Smooth muscle cell (in vitro differentiated cells): Measurements from ENCODE around the gene AUTS2. TPM values are rescaled to one million over a fixed set of nuclear protein-coding genes. Genes with fewer than 3 reads are reported as not detected.

Experiments
- DNase-seq: peaks from one replicate; lab custom pipeline; 2025; ENCODE audit not compliant: unreplicated experiment; lab: John Stamatoyannopoulos, UW
- H2AFZ ChIP-seq: fragments of 200-600 bp; sonication (generic); 2 replicates; pipeline ENCODE4 v1.6.0; 2016; ENCODE audit warnings: antibody characterized with exemption, low read depth, mild to moderate bottlenecking
- H3F3A ChIP-seq: fragments of 200-600 bp; sonication (generic); 2 replicates; pipeline ENCODE4 v1.6.0; 2017; ENCODE audit warnings: antibody characterized with exemption, low read depth
- H3K27ac ChIP-seq: fragments of 200-600 bp; sonication (generic); 2 replicates; pipeline ENCODE4 v1.5.1; 2016; ENCODE audit warnings: low read depth, mild to moderate bottlenecking
- H3K27me3 ChIP-seq: fragments of 200-600 bp; sonication (generic); 2 replicates; pipeline ENCODE4 v1.6.1; 2016; ENCODE audit warnings: low read depth, mild to moderate bottlenecking
- H3K36me3 ChIP-seq: fragments of 200-600 bp; sonication (generic); 2 replicates; pipeline ENCODE4 v1.5.1; 2016; ENCODE audit warnings: low read depth
- H3K4me1 ChIP-seq: fragments of 200-600 bp; sonication (generic); 2 replicates; pipeline ENCODE4 v1.5.1; 2016; ENCODE audit warnings: low read depth
- H3K4me2 ChIP-seq: fragments of 200-600 bp; sonication (generic); 2 replicates; pipeline ENCODE4 v1.6.0; 2016; ENCODE audit warnings: mild to moderate bottlenecking
- H3K4me3 ChIP-seq: fragments of 200-600 bp; sonication (generic); 2 replicates; pipeline ENCODE4 v1.5.1; 2016; ENCODE audit warnings: mild to moderate bottlenecking
- H3K79me2 ChIP-seq: fragments of 200-600 bp; sonication (generic); 2 replicates; pipeline ENCODE4 v1.6.0; 2016; ENCODE audit warnings: low read depth, mild to moderate bottlenecking
- H3K9ac ChIP-seq: fragments of 200-600 bp; sonication (generic); 2 replicates; pipeline ENCODE4 v1.6.0; 2016; ENCODE audit warnings: low read depth
- H3K9me3 ChIP-seq: fragments of 200-600 bp; sonication (generic); replicated peaks from 2 replicates; pipeline ENCODE4 v1.5.1; 2016; ENCODE audit warnings: low read depth
- H4K20me1 ChIP-seq: fragments of 200-600 bp; sonication (generic); 2 replicates; pipeline ENCODE4 v1.6.0; 2016; ENCODE audit warnings: low read depth
- CTCF ChIP-seq: fragments of 200-600 bp; sonication (generic); IDR thresholded peaks from 2 replicates; pipeline ENCODE4 v1.5.1; 2017; ENCODE audit warnings: borderline replicate concordance, mild to moderate bottlenecking, antibody characterized with exemption; ENCODE audit not compliant: insufficient read depth, poor library complexity, severe bottlenecking
- WGBS: methylation state at CpG from one replicate; pipeline ENCODE4 v1.1.7; 2016; ENCODE audit warnings: low lambda C conversion rate; 5-methylcytosine and 5-hydroxymethylcytosine counted together
- polyA plus RNA-seq: library from polyadenylated mRNA; unstranded; fragments of >200 nt; fragmentation: Nextera tagmentation; extraction: Ambion mirVana; gene quantifications from 2 replicates; pipeline ENCODE4 v1.2.1, GENCODE V29; 2016
- total RNA-seq: library from RNA; depleted of rRNA; stranded (reverse); fragments of >200 nt; gene quantifications from 2 replicates; pipeline ENCODE4 v1.2.3, GENCODE V29; 2014

AUTS2 gene
- total and polyA plus RNA-seq, 2 experiments from 2014 or later, result 6.5 to 8.6 TPM

DNA sequence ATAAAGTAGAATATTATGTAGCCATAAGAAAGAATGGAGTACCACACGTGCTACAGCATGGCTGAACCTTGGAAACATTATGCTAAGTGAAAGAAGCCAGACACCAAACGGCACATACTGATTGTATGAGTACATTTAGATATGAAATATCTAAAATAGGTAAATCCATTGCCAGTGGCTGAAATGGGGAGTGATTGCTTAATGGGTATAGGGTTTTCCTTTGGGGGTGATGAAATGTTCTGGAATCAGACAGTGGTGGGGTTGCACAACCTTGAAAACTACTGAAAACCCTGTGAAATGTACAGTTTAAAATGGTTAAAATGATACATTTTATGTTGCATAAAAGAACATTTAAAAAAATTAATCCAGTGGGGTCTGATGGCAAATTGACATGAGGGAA is 667.9 kb downstream of the AUTS2 start:
- H3K27ac ChIP-seq, result no peak overlapping the region
- H3K4me1 ChIP-seq, result peaks cover 14% of the 10 kb centered on the region
- no peak overlapping the region for H3K4me3 ChIP-seq
- H3F3A ChIP-seq, result no peaks in the 10 kb centered on the region
- H3K79me2 ChIP-seq, result no peaks in the 10 kb centered on the region
- peaks cover 39% of the 10 kb centered on the region for H3K27me3 ChIP-seq
- H3K4me2 ChIP-seq, result no peak overlapping the region
- H4K20me1 ChIP-seq, result no peaks in the 10 kb centered on the region
- no peak overlapping the region for H3K9ac ChIP-seq
- WGBS, result 91% methylated on average over 2 of the region's 2 CpGs
- no peak for DNase-seq
- no peaks in the 10 kb centered on the region for H3K9me3 ChIP-seq
- no peaks in the 10 kb centered on the region for H3K36me3 ChIP-seq
- no peak for TF ChIP-seq CTCF
- H2AFZ ChIP-seq, result no peak overlapping the region

- Histone ChIP-seq H3K4me3 (no peak overlapping the region), H3K36me3 (no peaks in the 10 kb centered on the region), H3K9ac (no peak overlapping the region), H2AFZ (no peak overlapping the region), H3K27me3 (peaks cover 39% of the 10 kb centered on the region), H3K27ac (no peak overlapping the region), H3K79me2 (no peaks in the 10 kb centered on the region), H4K20me1 (no peaks in the 10 kb centered on the region), H3F3A (no peaks in the 10 kb centered on the region), H3K4me2 (no peak overlapping the region), H3K9me3 (no peaks in the 10 kb centered on the region), H3K4me1 (peaks cover 14% of the 10 kb centered on the region)
- TF ChIP-seq CTCF, result no peak
- WGBS, result 27% methylated on average over 5 of the region's 5 CpGs
- no peak for DNase-seq
Observed at GRCh38 chr7:70267381-70268120, 669.3 kb downstream of the AUTS2 start.

- WGBS, result 33% methylated on average over 2 of the region's 2 CpGs
- peaks cover 14% of the 10 kb centered on the region for H3K4me1 ChIP-seq
- no peaks in the 10 kb centered on the region for H3K9me3 ChIP-seq
- H3K27ac ChIP-seq, result no peak overlapping the region
- H3K4me3 ChIP-seq, result no peak overlapping the region
- no peaks in the 10 kb centered on the region for H4K20me1 ChIP-seq
- H3K27me3 ChIP-seq, result peaks cover 39% of the 10 kb centered on the region
- H3K4me2 ChIP-seq, result no peak overlapping the region
- no peak overlapping the region for H3K9ac ChIP-seq
- no peaks in the 10 kb centered on the region for H3F3A ChIP-seq
- no peaks in the 10 kb centered on the region for H3K79me2 ChIP-seq
- no peak for DNase-seq
- no peaks in the 10 kb centered on the region for H3K36me3 ChIP-seq
- no peak overlapping the region for H2AFZ ChIP-seq
- no peak for TF ChIP-seq CTCF
Observed at GRCh38 chr7:70268179-70268578, 669.9 kb downstream of the AUTS2 start.

- no peaks in the 10 kb centered on the region for H4K20me1 ChIP-seq
- H3K4me2 ChIP-seq, result no peak overlapping the region
- no peak overlapping the region for H3K4me3 ChIP-seq
- TF ChIP-seq CTCF, result no peak
- H3K4me1 ChIP-seq, result peaks cover 14% of the 10 kb centered on the region
- 100% methylated on average over 1 of the region's 1 CpG for WGBS
- no peak overlapping the region for H3K27ac ChIP-seq
- H3K79me2 ChIP-seq, result no peaks in the 10 kb centered on the region
- peaks cover 30% of the 10 kb centered on the region for H3K27me3 ChIP-seq
- no peaks in the 10 kb centered on the region for H3K36me3 ChIP-seq
- H2AFZ ChIP-seq, result no peak overlapping the region
- no peaks in the 10 kb centered on the region for H3K9me3 ChIP-seq
- no peak for DNase-seq
- H3F3A ChIP-seq, result no peaks in the 10 kb centered on the region
- no peak overlapping the region for H3K9ac ChIP-seq
Observed at GRCh38 chr7:70270149-70270548, 671.9 kb downstream of the AUTS2 start.
